Small intestine (tissue), 7 donors: ENCODE data around the gene ZFAND4. TPM values are rescaled to one million over a fixed set of nuclear protein-coding genes. Genes with fewer than 3 reads are reported as not detected.

Source experiments
- DNase-seq, 2 donors: peaks; one replicate each; pipeline versions ENCODE4 v3.0.0 to v3.0.0-alpha.2; 2013
- FAIRE-seq: peaks from 2 replicates; lab custom pipeline; 2012; peaks lifted over from hg19 to GRCh38; lab: Jason Lieb, UNC
- H3K27ac ChIP-seq, 3 donors: one replicate each; pipeline ENCODE4 v1.5.1; 2013; ENCODE audit warnings: low read length in 2 of 3, mild to moderate bottlenecking in 2 of 3, control low read depth in 1 of 3, inconsistent platforms in 1 of 3, low read depth in 1 of 3, moderate library complexity in 1 of 3
- H3K27me3 ChIP-seq, 3 donors: one replicate each; pipeline ENCODE4 v1.6.1; 2013; ENCODE audit warnings: low read length in 3 of 3, inconsistent platforms in 1 of 3; ENCODE audit not compliant: control insufficient read depth in 3 of 3, insufficient read depth in 3 of 3
- H3K36me3 ChIP-seq, 3 donors: one replicate each; pipeline ENCODE4 v1.6.1; 2013; ENCODE audit warnings: low read length in 3 of 3, inconsistent platforms in 1 of 3, low read depth in 1 of 3, mild to moderate bottlenecking in 1 of 3, moderate library complexity in 1 of 3; ENCODE audit not compliant: control insufficient read depth in 3 of 3, insufficient read depth in 2 of 3
- H3K4me1 ChIP-seq, 3 donors: one replicate each; pipeline ENCODE4 v1.6.1; 2013; ENCODE audit warnings: low read length in 2 of 3, inconsistent platforms in 1 of 3, low read depth in 1 of 3, mild to moderate bottlenecking in 1 of 3, moderate library complexity in 1 of 3; ENCODE audit not compliant: control insufficient read depth in 3 of 3, insufficient read depth in 2 of 3
- H3K4me3 ChIP-seq, 3 donors: one replicate each; pipeline ENCODE4 v1.5.1; 2013; ENCODE audit warnings: low read length in 3 of 3, control low read depth in 1 of 3, inconsistent platforms in 1 of 3, low read depth in 1 of 3, mild to moderate bottlenecking in 1 of 3, moderate library complexity in 1 of 3
- H3K9me3 ChIP-seq, 2 donors: one replicate each; pipeline ENCODE4 v1.6.1; 2013; ENCODE audit warnings: low read depth in 1 of 2, low read length in 1 of 2; ENCODE audit not compliant: control insufficient read depth in 2 of 2, insufficient read depth in 1 of 2
- WGBS, 3 donors: extraction: QIAGEN DNeasy Blood & Tissue Kit; methylation state at CpG; one replicate each; pipeline ENCODE4 v1.1.7; 2013; 5-methylcytosine and 5-hydroxymethylcytosine counted together
- polyA plus RNA-seq, 4 donors: library from polyadenylated mRNA; stranded (reverse) in 3 of 4; unstranded in 1 of 4; fragments of 200-250 nt in 3 of 4; fragments of 120-200 nt in 1 of 4; gene quantifications; one replicate each; pipeline versions ENCODE4 v1.2.1 to v1.2.3, GENCODE V29; 2013
- donor health status: healthy with polysubstance abuse.
- donor health status: control.
- donor health status: control.
- donor health status: Bipolar disorder and iron deficiency.
- donor health status: healthy.

The ZFAND4 gene
- polyA plus RNA-seq, 4 donors: 0.81 to 11.7 (median 3.8) TPM

DNA sequence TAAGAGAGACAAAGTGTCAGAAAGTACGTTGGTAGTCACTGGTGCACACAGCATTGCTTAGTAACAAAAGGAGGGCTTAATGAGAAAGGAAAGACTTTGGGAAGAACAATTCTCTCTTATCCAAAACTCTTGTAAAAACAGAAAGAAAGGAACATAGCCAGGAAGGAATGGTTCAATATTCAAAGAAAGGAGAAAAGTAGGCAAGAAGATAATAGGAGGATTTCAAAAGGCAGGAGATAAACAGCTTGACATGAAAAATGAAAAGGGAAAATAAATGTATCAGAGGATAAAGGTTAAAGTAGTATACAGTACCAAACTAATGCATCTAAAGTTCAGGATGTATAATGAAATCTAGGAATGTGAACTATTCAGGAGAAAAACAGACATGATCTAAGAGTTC is 20.1 kb downstream of the ZFAND4 start:
- Histone ChIP-seq H3K4me3 (no peak overlapping the region), H3K4me1 (no peaks in the 10 kb centered on the region), H3K27ac (no peak overlapping the region), H3K27me3 (no peaks in the 10 kb centered on the region), H3K36me3 (peaks cover 2 to 3% (median 2%) of the 10 kb centered on the region in 3 donors), H3K9me3 (no peaks in the 10 kb centered on the region)
- DNase-seq (no peak), FAIRE-seq (peak; percentile 23)
- 88 to 100% (median 89%) methylated on average over 1 of the region's 1 CpG for WGBS, 3 donors

GRCh38 chr10:45649296-45649695 is 23.3 kb downstream of the ZFAND4 start:
- DNase-seq (no peak), FAIRE-seq (no peak)
- Histone ChIP-seq H3K36me3 (peaks cover 2 to 7% (median 3%) of the 10 kb centered on the region in 3 donors), H3K9me3 (no peaks in the 10 kb centered on the region), H3K4me1 (no peaks in the 10 kb centered on the region), H3K27ac (no peak overlapping the region), H3K27me3 (no peaks in the 10 kb centered on the region), H3K4me3 (no peak overlapping the region)
- WGBS, 3 donors: 93 to 97% (median 95%) methylated on average over 2 of the region's 2 CpGs

DNA sequence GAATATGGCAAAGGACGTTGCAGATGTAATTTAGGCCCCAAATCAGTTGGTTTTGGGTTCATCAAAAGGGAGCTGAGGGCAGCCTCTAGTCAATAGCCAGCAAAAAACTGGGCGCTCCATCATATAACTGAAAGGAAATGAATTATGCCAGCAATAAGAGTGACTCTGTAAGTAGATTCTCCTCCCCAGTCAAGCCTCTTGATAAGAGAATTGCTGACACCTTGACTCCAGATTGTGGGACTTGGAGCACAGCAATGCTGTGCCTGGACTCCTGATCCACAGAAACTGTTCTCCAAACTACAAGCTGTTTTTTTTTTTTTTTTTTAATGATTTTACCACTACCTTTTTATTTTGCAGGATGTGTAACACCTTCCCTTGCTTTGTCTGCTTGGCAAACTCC is 25.5 kb downstream of the ZFAND4 start:
- Histone ChIP-seq H3K4me1 (no peaks in the 10 kb centered on the region), H3K27me3 (no peaks in the 10 kb centered on the region)
- no peak for DNase-seq

DNA sequence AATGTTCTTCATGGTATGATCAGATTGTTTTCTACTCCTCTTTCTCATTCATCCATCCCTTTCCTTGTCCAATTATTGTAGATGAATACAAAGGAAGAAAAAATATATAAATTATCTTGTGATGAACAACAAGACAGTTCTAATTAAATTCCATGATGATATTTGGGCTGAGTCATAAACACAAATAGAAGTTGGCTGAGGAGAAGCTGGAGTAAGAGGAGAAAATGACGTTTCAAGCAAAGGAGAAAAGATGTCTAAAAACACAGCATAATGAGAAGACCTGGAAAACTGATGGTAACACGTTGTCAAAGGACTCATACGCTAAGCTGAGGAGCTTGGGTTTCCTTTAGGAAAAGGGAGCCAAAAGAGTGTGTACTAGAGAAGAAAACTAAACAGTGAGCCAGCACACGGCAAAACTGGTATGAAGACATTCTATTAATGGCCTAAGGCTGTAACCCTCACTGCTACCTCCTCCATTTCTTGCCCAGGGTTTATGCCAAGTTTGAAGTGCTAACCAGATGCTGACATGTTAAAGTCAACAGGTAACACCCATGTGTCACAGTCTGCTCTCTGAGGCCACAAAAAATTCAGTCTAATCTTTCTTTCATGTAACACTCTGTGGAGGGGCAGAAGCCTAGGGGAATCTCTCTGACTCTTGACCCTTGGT is 26.1 kb downstream of the ZFAND4 start:
- H3K36me3 ChIP-seq: peaks cover 2 to 7% (median 3%) of the 10 kb centered on the region in 3 donors
- WGBS, 3 donors: 89 to 96% (median 94%) methylated on average over 4 of the region's 4 CpGs
- H3K4me1 ChIP-seq: no peaks in the 10 kb centered on the region
- no peak overlapping the region for H3K4me3 ChIP-seq
- H3K9me3 ChIP-seq: no peaks in the 10 kb centered on the region
- H3K27me3 ChIP-seq: no peaks in the 10 kb centered on the region
- DNase-seq (no peak), FAIRE-seq (no peak)
- H3K27ac ChIP-seq: no peak overlapping the region

More for the DNA sequence above, 25.5 kb downstream of the ZFAND4 start:
- WGBS, 3 donors: 87 to 95% (median 91%) methylated on average over 2 of the region's 2 CpGs
- no peak for FAIRE-seq
- H3K27ac ChIP-seq: no peak overlapping the region
- no peak overlapping the region for H3K4me3 ChIP-seq
- H3K36me3 ChIP-seq: peaks cover 2 to 7% (median 3%) of the 10 kb centered on the region in 3 donors
- H3K9me3 ChIP-seq: no peaks in the 10 kb centered on the region

- Histone ChIP-seq H3K27ac (no peak overlapping the region), H3K9me3 (no peaks in the 10 kb centered on the region), H3K27me3 (no peaks in the 10 kb centered on the region), H3K4me1 (no peaks in the 10 kb centered on the region), H3K4me3 (no peak overlapping the region), H3K36me3 (peaks cover 0 to 6% (median 3%) of the 10 kb centered on the region in 3 donors)
- FAIRE-seq (no peak), DNase-seq (no peak)
- WGBS, 3 donors: 93 to 98% (median 96%) methylated on average over 1 of the region's 1 CpG
Observed at GRCh38 chr10:45644527-45644926, 28.0 kb downstream of the ZFAND4 start.

GRCh38 chr10:45640941-45641340 is 31.6 kb downstream of the ZFAND4 start:
- 92 to 95% (median 95%) methylated on average over 4 of the region's 4 CpGs for WGBS, 3 donors
- H3K9me3 ChIP-seq: no peaks in the 10 kb centered on the region
- no peaks in the 10 kb centered on the region for H3K4me1 ChIP-seq
- H3K36me3 ChIP-seq: peaks cover 0 to 8% (median 2%) of the 10 kb centered on the region in 3 donors
- no peaks in the 10 kb centered on the region for H3K27me3 ChIP-seq
- H3K27ac ChIP-seq: no peak overlapping the region
- DNase-seq (no peak), FAIRE-seq (no peak)
- H3K4me3 ChIP-seq: no peak overlapping the region

GRCh38 chr10:45640049-45640448 is 32.5 kb downstream of the ZFAND4 start:
- H3K4me3 ChIP-seq: no peak overlapping the region
- FAIRE-seq: peak; percentile 36
- no peaks in the 10 kb centered on the region for H3K4me1 ChIP-seq
- no peaks in the 10 kb centered on the region for H3K9me3 ChIP-seq
- peaks cover 0 to 7% (median 2%) of the 10 kb centered on the region in 3 donors for H3K36me3 ChIP-seq
- no peaks in the 10 kb centered on the region for H3K27me3 ChIP-seq
- no peak for DNase-seq
- no peak overlapping the region for H3K27ac ChIP-seq
- WGBS, 3 donors: 98 to 100% (median 100%) methylated on average over 1 of the region's 1 CpG

- WGBS, 3 donors: 80 to 87% (median 84%) methylated on average over 5 of the region's 5 CpGs
- Histone ChIP-seq H3K4me3 (no peak overlapping the region), H3K36me3 (peaks cover 0 to 3% (median 2%) of the 10 kb centered on the region in 3 donors), H3K4me1 (no peaks in the 10 kb centered on the region), H3K27ac (no peak overlapping the region), H3K9me3 (no peaks in the 10 kb centered on the region), H3K27me3 (no peaks in the 10 kb centered on the region)
- DNase-seq: no peak
- no peak for FAIRE-seq
Observed at GRCh38 chr10:45627412-45628048, 45.0 kb downstream of the ZFAND4 start.
